H1 (cell line): ENCODE measurements around the gene CAMK1G. TPM values are rescaled to one million over a fixed set of nuclear protein-coding genes. Genes with fewer than 3 reads are reported as not detected.

Experiments
- GABPA ChIP-seq: IDR thresholded peaks from 2 replicates; pipeline ENCODE4 v1.6.1; 2011; ENCODE audit warnings: mild to moderate bottlenecking, low read length, moderate library complexity, borderline replicate concordance; ENCODE audit not compliant: insufficient read depth
- SIN3A ChIP-seq, 2 experiments: IDR thresholded peaks in 1 of 2; conservative IDR thresholded peaks in 1 of 2; 2 replicates each; pipeline ENCODE4 v1.6.1; 2011 to 2012; ENCODE audit warnings: low read length in 2 of 2, improper control_type of control experiment in 1 of 2, low read depth in 1 of 2, mild to moderate bottlenecking in 1 of 2
- SUZ12 ChIP-seq: fragments of 200-600 bp; sonication (generic); IDR thresholded peaks from 2 replicates; pipeline ENCODE4 v1.6.1; 2012; ENCODE audit warnings: mild to moderate bottlenecking, inconsistent platforms, low read length, moderate library complexity, mixed read lengths
- TAF1 ChIP-seq: IDR thresholded peaks from 2 replicates; pipeline ENCODE4 v1.6.1; 2011; ENCODE audit warnings: mild to moderate bottlenecking, low read depth, low read length
- polyA plus RNA-seq, 7 experiments: library from polyadenylated mRNA; depleted of rRNA in 3 of 7; stranded (reverse) in 5 of 7; unstranded in 2 of 7; fragments of >200 nt in 5 of 7; fragments of 200-250 nt in 2 of 7; gene quantifications; 1 replicate in 5 of 7; 2 replicates in 1 of 7; 4 replicates in 1 of 7; pipeline versions ENCODE4 v1.2.1 to v1.2.3, GENCODE V29; 2011 to 2013; ENCODE audit warnings: missing spikeins in 2 of 7, mixed read lengths in 2 of 7
- total RNA-seq: library from RNA; stranded (reverse); fragmentation: NEBNext Ultra II Directional; extraction: Animal tissue kit (Norgen Biotek cat#: 25700); gene quantifications from 2 replicates; pipeline ENCODE4 v1.2.1, GENCODE V29; 2021
- TF ChIP-seq, protein P1 (sequence below): fragments of 300-600 bp; sonication (generic); IDR thresholded peaks from 2 replicates; pipeline ENCODE4 v1.7.1; 2012; ENCODE audit warnings: low read length, moderate library complexity, mild to moderate bottlenecking, inconsistent platforms; ENCODE audit not compliant: insufficient replicate concordance
- TF ChIP-seq, protein P2 (sequence below): IDR thresholded peaks from 2 replicates; pipeline ENCODE4 v1.6.1; 2011; ENCODE audit warnings: low read depth, mild to moderate bottlenecking, low read length; ENCODE audit not compliant: insufficient read depth

Gene CAMK1G
- total and polyA plus RNA-seq, 2 of the 8 experiments (the other 6 are each of a cell fraction or from before 2014, with no cell fraction given) = 1.00 to 1.0 TPM

DNA sequence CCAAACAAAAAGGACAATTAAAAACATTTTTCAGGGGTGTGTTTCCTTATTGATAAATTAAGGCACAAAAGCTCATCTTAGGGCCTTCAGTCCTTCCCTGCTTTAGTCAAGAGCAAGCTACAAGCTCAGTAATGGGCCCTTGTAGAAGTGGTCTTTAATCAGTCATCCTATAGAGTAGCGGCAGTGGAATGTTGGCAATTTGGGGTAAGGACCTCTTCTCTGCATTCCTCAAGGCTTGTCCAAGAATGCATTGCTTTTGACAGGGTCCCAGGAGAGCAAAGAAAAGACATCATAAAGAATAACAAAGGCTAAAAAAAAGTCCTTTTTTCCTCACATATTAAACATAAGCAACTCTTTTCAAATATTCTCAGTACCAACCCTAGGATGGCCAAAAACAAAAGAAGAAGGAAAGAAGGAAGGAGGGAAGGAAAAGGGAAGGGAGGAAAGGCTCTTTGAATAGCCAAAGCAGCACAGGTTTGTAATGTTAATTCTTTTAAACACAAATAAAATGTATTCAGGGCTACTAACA lies 27.3 kb upstream of the CAMK1G start (continued):
- TF ChIP-seq, protein P1, sequence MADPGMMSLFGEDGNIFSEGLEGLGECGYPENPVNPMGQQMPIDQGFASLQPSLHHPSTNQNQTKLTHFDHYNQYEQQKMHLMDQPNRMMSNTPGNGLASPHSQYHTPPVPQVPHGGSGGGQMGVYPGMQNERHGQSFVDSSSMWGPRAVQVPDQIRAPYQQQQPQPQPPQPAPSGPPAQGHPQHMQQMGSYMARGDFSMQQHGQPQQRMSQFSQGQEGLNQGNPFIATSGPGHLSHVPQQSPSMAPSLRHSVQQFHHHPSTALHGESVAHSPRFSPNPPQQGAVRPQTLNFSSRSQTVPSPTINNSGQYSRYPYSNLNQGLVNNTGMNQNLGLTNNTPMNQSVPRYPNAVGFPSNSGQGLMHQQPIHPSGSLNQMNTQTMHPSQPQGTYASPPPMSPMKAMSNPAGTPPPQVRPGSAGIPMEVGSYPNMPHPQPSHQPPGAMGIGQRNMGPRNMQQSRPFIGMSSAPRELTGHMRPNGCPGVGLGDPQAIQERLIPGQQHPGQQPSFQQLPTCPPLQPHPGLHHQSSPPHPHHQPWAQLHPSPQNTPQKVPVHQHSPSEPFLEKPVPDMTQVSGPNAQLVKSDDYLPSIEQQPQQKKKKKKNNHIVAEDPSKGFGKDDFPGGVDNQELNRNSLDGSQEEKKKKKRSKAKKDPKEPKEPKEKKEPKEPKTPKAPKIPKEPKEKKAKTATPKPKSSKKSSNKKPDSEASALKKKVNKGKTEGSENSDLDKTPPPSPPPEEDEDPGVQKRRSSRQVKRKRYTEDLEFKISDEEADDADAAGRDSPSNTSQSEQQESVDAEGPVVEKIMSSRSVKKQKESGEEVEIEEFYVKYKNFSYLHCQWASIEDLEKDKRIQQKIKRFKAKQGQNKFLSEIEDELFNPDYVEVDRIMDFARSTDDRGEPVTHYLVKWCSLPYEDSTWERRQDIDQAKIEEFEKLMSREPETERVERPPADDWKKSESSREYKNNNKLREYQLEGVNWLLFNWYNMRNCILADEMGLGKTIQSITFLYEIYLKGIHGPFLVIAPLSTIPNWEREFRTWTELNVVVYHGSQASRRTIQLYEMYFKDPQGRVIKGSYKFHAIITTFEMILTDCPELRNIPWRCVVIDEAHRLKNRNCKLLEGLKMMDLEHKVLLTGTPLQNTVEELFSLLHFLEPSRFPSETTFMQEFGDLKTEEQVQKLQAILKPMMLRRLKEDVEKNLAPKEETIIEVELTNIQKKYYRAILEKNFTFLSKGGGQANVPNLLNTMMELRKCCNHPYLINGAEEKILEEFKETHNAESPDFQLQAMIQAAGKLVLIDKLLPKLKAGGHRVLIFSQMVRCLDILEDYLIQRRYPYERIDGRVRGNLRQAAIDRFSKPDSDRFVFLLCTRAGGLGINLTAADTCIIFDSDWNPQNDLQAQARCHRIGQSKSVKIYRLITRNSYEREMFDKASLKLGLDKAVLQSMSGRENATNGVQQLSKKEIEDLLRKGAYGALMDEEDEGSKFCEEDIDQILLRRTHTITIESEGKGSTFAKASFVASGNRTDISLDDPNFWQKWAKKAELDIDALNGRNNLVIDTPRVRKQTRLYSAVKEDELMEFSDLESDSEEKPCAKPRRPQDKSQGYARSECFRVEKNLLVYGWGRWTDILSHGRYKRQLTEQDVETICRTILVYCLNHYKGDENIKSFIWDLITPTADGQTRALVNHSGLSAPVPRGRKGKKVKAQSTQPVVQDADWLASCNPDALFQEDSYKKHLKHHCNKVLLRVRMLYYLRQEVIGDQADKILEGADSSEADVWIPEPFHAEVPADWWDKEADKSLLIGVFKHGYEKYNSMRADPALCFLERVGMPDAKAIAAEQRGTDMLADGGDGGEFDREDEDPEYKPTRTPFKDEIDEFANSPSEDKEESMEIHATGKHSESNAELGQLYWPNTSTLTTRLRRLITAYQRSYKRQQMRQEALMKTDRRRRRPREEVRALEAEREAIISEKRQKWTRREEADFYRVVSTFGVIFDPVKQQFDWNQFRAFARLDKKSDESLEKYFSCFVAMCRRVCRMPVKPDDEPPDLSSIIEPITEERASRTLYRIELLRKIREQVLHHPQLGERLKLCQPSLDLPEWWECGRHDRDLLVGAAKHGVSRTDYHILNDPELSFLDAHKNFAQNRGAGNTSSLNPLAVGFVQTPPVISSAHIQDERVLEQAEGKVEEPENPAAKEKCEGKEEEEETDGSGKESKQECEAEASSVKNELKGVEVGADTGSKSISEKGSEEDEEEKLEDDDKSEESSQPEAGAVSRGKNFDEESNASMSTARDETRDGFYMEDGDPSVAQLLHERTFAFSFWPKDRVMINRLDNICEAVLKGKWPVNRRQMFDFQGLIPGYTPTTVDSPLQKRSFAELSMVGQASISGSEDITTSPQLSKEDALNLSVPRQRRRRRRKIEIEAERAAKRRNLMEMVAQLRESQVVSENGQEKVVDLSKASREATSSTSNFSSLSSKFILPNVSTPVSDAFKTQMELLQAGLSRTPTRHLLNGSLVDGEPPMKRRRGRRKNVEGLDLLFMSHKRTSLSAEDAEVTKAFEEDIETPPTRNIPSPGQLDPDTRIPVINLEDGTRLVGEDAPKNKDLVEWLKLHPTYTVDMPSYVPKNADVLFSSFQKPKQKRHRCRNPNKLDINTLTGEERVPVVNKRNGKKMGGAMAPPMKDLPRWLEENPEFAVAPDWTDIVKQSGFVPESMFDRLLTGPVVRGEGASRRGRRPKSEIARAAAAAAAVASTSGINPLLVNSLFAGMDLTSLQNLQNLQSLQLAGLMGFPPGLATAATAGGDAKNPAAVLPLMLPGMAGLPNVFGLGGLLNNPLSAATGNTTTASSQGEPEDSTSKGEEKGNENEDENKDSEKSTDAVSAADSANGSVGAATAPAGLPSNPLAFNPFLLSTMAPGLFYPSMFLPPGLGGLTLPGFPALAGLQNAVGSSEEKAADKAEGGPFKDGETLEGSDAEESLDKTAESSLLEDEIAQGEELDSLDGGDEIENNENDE = peak; percentile 86
- TF ChIP-seq SUZ12 (no peak), SIN3A (conservative IDR thresholded peaks at IDR 0.05 in 1 of 2, IDR thresholded peaks at IDR 0.05 in 1 of 2; ENCODE audit: low read depth in 1 of 2, low read length in 2 of 2) (no peak), GABPA (no peak), TAF1 (no peak)
- TF ChIP-seq, protein P2, sequence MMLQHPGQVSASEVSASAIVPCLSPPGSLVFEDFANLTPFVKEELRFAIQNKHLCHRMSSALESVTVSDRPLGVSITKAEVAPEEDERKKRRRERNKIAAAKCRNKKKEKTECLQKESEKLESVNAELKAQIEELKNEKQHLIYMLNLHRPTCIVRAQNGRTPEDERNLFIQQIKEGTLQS = no peak
